C4-2B (cell line): Measurements from ENCODE around the gene TMEM51.

ENCODE experiments used
- ZFX ChIP-seq: fragments of 450-650 bp; IDR thresholded peaks from 2 replicates; pipeline ENCODE4 v1.6.1; 2017
- TF ChIP-seq, protein P1 (sequence below): fragments of 450-650 bp; conservative IDR thresholded peaks from 2 replicates; pipeline ENCODE4 v1.5.1; 2017; ENCODE audit warnings: mild to moderate bottlenecking

DNA sequence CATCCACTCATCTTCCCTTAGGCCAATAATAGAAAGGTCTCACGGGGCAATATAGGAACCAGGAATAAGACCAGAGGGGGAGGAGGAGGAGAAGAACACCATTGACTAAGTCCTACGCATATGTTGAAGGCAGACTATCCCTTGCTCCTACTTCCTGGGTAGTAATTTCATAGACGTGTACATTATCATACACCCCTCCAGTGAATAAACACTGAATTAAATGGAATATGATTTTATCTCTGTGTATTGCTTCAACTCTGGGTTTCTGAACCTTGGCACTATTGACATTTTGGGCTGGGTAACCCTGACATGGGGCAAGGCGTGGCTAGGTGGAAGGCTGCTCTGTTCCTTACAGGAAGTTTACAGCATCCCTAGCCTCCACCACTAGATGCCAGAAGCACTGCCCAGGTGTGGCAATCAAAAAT lies 76.2 kb downstream of the TMEM51 start:
- TF ChIP-seq, protein P1, sequence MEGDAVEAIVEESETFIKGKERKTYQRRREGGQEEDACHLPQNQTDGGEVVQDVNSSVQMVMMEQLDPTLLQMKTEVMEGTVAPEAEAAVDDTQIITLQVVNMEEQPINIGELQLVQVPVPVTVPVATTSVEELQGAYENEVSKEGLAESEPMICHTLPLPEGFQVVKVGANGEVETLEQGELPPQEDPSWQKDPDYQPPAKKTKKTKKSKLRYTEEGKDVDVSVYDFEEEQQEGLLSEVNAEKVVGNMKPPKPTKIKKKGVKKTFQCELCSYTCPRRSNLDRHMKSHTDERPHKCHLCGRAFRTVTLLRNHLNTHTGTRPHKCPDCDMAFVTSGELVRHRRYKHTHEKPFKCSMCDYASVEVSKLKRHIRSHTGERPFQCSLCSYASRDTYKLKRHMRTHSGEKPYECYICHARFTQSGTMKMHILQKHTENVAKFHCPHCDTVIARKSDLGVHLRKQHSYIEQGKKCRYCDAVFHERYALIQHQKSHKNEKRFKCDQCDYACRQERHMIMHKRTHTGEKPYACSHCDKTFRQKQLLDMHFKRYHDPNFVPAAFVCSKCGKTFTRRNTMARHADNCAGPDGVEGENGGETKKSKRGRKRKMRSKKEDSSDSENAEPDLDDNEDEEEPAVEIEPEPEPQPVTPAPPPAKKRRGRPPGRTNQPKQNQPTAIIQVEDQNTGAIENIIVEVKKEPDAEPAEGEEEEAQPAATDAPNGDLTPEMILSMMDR = no peak
- no peak for TF ChIP-seq ZFX
